Measurements from ENCODE around the gene CAB39.

DNA sequence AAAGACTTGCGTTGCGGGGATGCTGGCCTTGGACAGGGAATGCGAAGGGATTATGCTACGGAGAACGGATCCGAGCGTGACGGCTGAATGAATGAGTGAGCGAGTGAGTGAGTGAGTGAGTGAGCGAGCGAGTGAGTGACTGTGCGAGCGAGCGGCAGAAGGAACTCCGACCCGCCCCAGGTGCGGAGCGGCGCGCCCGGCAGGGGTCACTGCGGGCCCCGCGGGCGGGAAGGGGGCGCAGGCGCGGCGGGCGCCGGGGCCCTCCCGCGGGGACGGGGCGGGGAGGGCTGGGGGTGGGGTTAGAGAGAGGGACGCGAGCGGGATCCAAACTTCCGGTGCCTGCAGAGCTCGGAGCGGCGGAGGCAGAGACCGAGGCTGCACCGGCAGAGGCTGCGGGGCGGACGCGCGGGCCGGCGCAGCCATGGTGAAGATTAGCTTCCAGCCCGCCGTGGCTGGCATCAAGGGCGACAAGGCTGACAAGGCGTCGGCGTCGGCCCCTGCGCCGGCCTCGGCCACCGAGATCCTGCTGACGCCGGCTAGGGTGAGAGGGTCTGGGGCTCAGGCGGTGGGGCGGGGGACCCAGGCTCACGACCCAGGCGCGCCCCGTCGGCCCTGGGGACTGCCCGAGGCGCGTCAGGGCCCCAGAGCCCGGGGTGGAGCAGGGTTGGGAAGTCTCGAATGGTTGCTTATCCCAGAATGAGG lies 152.1 kb downstream of the CAB39 start, which contains the start of gene ITM2C:
- TF ChIP-seq CTCF (IDR thresholded peaks at IDR 0.05) (peak in 1 of 4 experiments; percentile 35), POLR2A (IDR thresholded peaks at IDR 0.05) (peak; percentile 61 to 67), POLR2AphosphoS5 (IDR thresholded peaks at IDR 0.05) (peak; percentile 76 to 94 (median 90)), EP300 (IDR thresholded peaks at IDR 0.05) (no peak)
